Measurements from ENCODE around the gene TEN1.

- TF ChIP-seq CTCF (IDR thresholded peaks at IDR 0.05; ENCODE audit: low read length) (no peak), EZH2 (optimal IDR thresholded peaks at IDR 0.05; ENCODE audit: low read depth, low read length) (no peak), EZH2phosphoT487 (IDR thresholded peaks at IDR 0.05; ENCODE audit: low read length) (no peak)
Observed at GRCh38 chr17:76014925-76015261, 35.9 kb downstream of the TEN1 start.

Data from MM.1S (cell line).